SIG-M5 treated with dmso at 0.1 percent for 504 hours (cell line): Measurements from ENCODE around the gene NLRC5.

Experiments used
- DNase-seq: peaks from one replicate; lab custom pipeline; 2025; ENCODE audit not compliant: unreplicated experiment; lab: John Stamatoyannopoulos, UW

Gene NLRC5, protein sequence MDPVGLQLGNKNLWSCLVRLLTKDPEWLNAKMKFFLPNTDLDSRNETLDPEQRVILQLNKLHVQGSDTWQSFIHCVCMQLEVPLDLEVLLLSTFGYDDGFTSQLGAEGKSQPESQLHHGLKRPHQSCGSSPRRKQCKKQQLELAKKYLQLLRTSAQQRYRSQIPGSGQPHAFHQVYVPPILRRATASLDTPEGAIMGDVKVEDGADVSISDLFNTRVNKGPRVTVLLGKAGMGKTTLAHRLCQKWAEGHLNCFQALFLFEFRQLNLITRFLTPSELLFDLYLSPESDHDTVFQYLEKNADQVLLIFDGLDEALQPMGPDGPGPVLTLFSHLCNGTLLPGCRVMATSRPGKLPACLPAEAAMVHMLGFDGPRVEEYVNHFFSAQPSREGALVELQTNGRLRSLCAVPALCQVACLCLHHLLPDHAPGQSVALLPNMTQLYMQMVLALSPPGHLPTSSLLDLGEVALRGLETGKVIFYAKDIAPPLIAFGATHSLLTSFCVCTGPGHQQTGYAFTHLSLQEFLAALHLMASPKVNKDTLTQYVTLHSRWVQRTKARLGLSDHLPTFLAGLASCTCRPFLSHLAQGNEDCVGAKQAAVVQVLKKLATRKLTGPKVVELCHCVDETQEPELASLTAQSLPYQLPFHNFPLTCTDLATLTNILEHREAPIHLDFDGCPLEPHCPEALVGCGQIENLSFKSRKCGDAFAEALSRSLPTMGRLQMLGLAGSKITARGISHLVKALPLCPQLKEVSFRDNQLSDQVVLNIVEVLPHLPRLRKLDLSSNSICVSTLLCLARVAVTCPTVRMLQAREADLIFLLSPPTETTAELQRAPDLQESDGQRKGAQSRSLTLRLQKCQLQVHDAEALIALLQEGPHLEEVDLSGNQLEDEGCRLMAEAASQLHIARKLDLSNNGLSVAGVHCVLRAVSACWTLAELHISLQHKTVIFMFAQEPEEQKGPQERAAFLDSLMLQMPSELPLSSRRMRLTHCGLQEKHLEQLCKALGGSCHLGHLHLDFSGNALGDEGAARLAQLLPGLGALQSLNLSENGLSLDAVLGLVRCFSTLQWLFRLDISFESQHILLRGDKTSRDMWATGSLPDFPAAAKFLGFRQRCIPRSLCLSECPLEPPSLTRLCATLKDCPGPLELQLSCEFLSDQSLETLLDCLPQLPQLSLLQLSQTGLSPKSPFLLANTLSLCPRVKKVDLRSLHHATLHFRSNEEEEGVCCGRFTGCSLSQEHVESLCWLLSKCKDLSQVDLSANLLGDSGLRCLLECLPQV (N-terminal part only)

DNA sequence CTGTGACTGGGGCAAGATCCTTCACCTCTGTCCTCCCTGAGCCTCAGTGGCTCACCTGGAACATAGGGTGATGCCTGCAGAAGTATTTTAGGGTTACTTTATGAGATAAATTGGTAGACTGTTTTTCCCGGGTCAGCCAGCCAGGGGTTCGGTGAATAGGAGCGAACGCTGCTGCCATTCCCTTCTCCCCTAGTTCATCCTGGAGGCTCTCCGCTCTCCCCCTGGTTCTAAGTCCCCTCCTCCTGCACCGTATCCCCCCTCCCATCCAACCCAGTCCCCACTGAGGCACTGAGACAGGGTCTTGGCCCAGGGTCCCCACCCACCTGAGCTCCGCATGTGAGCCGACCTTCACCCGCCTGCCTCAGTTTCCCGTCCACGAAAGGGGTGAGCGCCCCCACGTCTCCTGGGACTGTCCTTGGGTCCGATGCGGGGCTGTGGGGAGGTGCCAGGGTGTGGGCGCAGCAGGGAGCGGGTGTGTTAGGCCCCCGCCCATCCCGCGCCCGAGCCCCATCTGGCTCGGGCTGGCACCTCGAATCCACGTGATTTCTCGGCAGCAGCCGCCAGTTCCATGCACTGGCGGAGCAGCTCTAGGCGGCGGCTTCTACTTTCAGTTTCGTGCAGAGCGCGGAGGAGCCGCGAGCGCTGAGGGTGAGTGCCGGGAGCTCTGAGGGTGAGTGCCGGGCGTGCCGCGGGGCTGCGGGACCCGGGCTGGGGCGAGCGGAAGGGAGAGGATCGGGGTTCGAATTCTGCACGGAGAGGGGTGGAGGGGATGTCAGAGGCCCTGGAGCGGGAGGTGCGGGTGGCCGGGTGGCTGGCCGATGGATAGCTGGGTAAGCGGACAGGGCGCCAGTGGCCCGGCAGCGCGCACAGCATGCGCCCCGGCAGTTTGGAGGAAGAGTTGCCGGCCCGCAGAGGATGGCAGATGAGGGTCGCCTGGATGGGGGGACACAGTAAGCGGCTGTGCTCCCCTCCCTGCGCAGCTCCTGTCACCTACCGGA lies at the start of gene NLRC5:
Gene NLRC5 (plus strand): TSS at position 610 of the 998 bp plus-strand sequence. CDS start 31,156 bp downstream, outside the sequence.
- peak; percentile 80 for DNase-seq

DNA sequence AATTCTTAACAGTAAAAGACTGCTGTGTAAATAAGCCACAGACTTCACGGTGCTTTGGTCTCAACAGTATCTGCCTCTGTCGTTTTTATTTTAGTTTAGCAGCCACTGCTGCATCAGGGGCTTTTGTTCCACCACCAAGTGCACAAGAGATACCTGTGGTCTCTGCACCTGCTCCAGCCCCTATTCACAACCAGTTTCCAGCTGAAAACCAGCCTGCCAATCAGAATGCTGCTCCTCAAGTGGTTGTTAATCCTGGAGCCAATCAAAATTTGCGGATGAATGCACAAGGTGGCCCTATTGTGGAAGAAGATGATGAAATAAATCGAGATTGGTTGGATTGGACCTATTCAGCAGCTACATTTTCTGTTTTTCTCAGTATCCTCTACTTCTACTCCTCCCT lies 49.6 kb upstream of the NLRC5 start:
- DNase-seq, result no peak

DNA sequence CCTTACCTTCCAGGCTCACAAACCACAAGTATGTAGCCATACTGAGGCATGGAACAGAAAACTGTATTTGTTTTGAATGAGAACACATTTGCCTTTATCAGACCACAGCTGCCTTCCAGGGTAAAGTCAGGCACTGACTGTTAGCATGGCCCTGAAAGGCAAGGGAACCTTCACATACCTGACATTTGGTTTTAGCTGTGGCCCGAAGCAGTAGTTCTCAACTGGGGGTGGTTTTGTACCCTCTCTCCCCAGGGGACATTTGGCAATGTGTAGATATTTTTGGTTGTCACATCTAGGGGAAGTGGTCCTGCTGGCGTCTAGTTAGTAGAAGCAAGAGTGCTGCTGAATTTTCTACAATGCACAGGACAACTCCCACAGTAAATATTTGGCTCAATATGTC lies 48.3 kb upstream of the NLRC5 start:
- no peak for DNase-seq

DNA sequence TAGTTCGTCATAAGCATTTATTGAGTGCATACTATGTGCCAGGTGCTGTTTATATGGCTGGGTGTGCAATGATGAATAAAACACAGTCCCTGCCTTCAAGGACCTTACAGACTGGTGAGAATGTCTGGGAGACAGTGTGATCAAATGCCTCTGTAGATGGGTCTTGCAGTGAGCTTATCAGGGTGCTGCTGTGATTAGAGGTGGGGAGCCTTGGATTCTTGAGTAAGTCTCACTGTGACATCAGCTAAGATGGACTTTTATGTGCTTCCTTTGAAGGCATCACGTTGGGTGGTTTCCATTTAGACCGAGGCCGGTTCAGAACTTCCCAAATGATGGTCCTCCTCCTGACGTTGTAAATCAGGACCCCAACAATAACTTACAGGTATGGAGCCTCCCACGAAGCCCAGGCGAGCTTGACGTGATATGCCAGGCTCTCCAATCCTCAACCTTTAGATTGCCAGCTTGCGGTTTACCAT lies 47.5 kb upstream of the NLRC5 start:
- no peak for DNase-seq

DNA sequence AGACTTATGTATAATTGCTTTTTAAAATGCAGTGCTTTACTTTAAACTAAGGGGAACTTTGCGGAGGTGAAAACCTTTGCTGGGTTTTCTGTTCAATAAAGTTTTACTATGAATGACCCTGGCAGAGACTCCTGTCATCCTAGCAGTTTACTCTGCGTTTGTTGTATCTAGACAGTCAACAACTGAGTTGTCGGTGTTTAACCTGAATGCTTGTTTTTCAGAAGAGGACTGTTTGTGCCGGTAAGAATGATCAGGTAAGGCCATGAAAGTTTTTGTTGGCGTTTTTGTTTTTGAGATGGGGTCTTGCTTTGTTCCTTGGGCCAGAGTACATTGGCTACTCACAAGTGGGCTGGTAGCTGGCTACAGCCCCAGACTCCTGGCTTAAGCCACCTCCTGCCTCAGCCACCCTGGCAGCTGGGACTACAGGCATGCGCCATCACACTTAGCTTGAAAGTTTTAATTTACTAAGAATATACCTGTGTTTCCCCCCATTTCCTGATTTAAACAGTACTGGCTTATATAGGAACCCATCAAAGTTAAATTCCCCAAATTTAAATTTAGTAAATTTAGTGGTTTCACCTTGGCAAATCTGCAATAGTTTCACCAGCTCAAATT lies 45.5 kb upstream of the NLRC5 start:
- no peak for DNase-seq

DNA sequence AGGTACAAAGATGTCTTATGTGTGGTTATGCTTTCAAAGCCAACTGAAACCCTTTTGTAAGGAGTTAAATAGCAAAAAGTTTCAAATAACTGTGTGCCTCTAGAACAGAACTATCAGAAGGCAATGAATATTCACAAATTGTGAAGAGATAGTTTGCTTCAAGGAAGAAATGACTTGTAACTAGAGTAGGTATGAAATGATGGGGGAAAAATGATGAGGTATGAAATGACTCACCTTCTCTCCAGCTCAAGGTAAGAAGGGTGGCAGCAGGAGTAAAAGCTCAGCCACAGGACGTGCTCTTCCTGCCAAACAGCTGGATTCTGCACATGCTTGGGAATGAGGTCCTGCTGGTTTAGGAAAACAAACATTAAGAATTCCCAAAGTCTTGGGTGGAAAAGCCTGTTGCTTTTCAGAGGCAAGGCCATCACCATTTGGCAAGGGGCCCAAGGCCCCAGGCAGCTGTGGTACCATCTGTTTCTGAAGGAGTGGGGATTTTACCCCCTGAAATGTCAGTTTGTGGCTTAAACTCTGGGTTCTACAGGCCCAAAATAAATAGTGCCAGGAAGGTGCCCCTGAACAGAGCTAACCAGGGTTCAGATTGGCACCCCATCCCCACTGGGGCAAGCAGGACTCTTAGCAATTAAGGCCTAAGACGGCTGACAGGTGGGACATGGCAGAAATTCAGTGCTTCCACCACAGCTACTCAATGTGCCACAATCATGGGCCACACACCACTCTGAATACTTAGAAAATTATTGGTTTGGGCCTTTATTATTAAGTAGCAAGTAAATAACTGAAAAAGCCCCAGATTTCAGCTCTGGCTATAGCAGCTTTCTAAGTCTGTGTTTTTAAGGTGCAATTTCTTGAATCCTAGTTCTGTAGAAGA lies 44.2 kb upstream of the NLRC5 start:
- DNase-seq, result no peak

DNA sequence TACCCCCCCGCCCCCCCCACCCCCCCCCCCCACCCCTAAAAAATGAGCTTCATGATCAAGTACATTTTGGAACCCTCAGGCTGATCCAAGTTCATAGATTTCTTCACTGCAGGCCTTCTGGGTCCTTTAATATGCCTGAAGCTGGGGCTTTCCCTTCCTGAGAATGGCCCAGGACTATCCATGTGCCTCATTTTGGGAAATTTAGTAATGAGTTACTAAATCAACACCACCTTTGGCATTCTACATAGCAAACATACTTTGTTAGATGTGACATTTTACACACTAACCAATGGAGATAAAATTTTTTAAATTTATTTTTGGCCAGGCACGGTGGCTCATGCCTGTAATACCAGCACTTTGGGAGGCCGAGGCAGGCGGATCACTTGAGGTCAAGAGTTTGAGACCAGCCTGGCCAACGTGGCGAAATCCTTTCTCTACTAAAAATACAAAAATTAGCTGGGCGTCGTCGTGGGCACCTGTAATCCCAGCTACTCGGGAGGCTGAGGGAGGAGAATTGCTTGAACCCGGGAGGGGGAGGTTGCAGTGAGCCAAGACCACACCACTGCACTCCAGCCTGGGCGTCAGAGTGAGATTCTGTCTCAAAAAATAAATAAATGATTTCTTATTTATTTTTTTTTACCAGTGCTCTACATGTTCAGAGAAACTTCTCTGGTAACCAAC lies 43.4 kb upstream of the NLRC5 start:
- DNase-seq, result no peak

DNA sequence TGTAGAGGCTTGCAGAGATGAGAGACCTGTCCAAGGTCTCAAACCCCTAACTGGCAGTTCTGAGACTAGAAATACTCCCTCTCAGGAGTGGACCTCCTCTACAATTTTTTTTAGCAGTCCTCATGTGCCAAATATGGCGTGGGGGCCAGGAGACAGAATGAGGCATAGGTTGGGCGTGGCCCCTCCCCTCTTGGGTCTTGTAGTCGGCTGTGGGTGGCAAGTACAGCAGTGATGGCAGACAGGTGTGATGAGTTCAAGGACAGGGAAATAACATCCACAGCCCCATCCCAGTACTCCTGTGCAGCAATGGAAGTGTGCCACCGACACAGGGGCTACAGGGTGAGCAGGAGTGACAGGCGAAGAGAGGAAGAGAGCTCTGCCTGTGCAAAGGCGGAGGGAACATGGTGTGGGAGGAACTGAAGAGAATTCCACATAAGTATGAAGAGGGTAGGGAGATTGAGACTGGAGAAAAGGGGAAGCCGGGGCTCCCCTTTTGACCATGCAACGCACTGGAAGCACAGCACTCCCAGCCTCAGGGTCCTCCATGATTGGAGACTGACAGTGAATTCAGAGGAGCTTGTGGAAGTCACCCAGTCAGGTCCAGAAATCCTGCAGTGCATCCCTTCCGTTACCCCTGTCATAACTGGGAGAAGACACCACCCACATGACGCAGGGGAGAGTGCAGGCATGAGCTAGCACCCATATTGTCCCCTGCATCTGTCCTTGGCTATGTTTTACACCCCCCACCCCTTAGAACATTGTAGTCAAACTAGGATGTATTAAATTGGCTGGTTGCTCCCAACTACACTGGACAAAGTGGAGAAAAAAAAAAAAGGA lies 42.4 kb upstream of the NLRC5 start:
- DNase-seq, result no peak

DNA sequence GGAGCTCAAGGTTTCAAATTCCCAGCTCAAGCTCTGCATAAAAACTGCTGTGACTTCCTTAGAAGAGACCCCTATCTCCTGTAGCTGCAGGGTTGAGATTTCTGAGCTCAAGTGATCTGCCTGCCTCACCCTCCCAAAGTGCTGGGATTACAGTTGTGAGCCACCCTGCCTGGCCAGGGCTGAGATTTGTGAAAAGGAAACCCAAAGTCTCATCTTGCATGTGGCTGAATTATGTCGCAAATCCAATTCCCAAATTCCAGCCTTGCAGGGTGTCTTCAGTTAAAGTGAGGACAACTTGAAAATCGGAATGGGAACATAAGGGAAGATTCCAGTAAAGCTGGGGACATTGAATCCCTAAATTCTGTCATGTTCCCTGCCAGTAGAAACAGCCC lies 41.8 kb upstream of the NLRC5 start:
- DNase-seq, result no peak

DNA sequence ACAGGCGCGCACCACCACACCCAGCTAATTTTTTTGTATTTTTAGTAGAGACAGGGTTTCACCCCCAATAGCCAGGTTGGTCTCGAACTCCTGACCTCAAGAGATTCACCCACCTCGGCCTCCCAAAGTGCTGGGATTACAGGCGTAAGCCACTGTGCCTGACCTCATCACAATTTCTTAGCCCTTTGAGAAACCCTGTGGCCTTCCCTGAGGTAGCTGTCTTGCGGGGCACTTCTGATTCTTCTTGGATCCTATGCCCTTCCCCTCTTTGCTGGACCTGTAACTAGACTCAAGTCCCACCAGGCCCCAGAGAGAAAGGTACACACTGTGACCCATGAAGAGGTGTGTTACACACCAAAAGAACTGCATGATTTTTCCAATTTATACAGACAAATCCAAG lies 41.1 kb upstream of the NLRC5 start:
- DNase-seq, result no peak

DNA sequence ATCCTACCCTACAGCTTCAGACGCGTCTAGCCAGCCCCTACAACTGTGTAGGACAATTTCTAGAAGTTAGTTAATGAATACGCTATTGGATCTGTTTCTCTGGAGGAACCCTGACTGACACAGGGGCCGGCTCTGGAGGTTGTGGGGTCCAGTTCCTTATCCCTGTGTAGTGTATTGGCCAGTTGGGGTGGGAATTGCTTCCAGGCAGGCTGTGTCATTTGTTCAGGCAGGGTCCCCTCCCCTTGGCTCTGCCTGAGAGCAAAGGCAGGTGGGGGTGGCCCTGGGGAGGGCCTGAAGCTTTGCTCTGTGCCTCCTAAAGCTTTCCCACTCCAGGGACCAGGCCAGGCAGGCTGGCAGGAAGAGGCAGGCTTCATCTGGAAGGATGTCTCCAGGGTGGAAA lies 39.3 kb upstream of the NLRC5 start:
- no peak for DNase-seq

DNA sequence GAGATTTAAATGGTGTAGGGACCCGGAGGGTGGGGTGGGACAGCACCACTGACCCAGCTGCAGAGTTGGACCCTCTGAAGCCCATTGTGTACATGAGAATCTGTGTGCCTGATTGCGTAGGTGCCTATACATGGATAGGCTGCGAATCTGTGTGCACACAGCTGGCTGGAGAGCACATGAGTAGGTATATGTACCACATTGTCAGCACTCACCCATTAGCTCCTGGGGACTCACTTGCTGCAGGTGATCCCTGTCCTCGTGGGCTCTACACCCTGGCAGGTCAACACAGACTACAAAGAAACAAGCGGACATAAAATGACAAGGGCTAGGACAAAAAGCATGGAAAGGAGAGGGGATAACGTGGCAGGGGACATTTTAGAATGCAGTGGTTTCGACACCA lies 38.9 kb upstream of the NLRC5 start:
- DNase-seq, result no peak

DNA sequence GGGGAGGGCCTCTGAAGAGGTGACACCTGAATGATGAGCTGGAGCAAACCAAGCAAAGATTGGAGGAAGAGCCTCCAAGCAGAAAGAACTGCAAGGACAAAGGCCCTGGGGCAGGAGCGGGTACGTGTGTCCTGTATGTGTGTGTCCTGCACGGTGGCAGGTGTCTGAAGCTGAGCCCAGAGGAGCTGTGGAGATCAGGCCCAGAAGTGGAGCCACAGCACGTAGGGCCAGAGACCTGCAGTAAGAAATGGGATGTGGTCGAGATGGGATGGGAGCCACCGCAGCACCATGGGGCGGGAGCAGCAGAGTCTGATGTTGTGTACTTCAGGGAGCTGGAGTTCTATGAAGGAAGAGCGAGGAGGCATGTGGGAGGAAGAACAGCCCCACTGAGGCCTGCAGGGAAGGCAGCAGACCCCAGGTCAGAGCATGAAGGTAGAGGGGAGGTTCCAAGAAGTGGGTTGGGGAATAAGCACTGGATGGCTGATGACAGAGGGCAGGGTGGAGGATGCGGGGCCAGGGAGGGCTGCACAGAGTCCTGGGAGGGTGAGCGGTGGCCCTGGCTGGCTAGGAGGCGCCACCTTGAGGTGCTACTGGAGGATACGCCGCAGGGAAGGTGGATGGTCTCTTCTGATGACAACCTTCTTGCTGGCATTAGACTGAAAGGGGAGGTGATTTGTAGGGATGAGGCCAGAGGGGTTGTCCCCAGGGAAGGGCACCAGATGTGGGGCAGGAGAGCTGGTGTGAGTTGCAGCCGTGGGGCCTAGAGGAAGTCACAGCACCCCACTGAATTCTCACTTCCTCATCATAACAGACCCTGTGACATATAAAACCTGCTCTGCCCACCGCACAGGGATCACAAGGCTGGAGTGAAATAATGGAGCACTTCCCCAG lies 38.2 kb upstream of the NLRC5 start:
- peak; percentile 85 for DNase-seq

DNA sequence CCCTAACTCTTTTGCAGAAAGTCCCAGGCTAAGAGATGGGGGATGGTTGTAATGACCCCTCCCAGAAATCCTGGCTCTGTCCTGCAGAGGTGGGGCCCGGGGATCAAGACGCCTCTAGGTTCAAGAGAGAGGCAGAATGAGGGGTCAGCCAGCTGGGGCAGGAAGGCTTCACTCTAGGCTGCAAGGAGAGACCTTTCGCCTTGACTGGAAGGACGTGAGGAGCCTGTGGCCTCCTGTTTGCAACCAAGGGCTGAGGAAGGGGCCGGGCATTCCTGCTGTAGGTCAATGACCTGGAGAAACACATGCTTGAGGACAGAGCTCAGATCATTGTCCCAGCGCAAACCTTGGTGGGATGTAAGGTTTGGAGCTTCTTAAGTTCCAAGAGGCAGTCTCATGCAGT lies 36.4 kb upstream of the NLRC5 start:
- no peak for DNase-seq

DNA sequence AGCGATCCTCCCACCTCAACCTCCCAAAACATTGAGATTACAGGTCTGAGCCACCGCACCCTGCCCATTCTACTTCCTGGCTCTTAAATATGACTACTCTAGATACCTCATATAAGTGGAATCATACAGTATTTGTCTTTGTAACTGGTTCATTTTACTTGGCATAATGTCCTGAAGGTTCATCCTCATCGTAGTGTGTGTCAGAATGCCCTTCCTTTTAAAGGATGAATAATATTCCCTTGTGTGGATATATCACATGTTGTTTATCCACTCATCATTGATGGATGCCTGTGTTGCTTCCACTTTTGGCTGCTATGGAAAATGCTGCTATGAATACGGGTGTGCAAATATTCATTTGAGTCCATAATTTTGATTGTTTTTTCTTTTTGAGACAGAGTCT lies 33.3 kb upstream of the NLRC5 start:
- DNase-seq, result no peak

DNA sequence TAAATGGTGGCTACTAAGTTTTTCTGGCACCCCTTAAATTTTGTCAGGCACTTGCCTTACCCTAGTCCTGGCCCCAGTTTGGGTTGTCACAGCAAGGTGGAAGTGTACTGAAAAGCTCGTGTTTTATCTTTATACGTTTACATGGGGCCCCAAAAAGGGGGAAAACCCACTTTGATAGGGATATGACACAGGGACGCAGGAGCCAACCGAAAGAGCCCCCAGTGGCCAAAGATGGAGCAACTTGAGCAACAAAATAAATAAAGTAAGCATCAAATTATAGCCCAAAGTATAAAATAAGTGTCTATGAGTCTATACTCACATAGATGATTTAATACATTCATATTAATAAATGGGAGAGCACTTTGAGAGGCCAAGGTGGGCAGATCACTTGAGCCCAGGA lies 32.6 kb upstream of the NLRC5 start:
- no peak for DNase-seq
